K562 (cell line): Measurements from ENCODE around the gene ANP32B. TPM values are rescaled to one million over a fixed set of nuclear protein-coding genes. Genes with fewer than 3 reads are reported as not detected.

ENCODE experiments used
- ATAC-seq: fragments of 200-7000 bp; cut with Tn5 transposase; 3 replicates; pipeline ENCODE4 v1.9.1; 2020; ENCODE audit warnings: moderate library complexity
- BruUV-seq: library from RNA; stranded (reverse); fragments of 400-500 nt; replicated peaks from 2 replicates; lab custom pipeline; 2021; lab: Mats Ljungman, UMichigan
- CTCF ChIA-PET: fragments of 300-600 bp; formaldehyde crosslinking; extraction: SDS; loops from one replicate; lab custom pipeline; 2021; ENCODE audit warnings: low intra/inter-chr PET ratio; lab: Yijun Ruan, JAX
- POLR2A ChIA-PET: fragments of 300-600, 350-650 bp; sonication (Branson Sonifier 250); formaldehyde crosslinking; extraction: SDS; loops from one replicate; lab custom pipeline; 2021; ENCODE audit warnings: antibody characterized with exemption, inconsistent platforms; lab: Yijun Ruan, JAX
- DNase-seq, 4 experiments: peaks; one replicate each; pipeline versions ENCODE4 v3.0.0 to v3.0.0-alpha.2; 2011 to 2018; ENCODE audit warnings: low spot score in 3 of 4, mixed read lengths in 3 of 4; ENCODE audit errors: extremely low read depth in 1 of 4
- FAIRE-seq: peaks from 2 replicates; lab custom pipeline; 2011; peaks lifted over from hg19 to GRCh38; lab: Jason Lieb, UNC
- H2AFZ ChIP-seq: 2 replicates; pipeline ENCODE4 v1.6.0; 2011; ENCODE audit warnings: low read depth, low read length, control low read depth, inconsistent platforms
- H3K27ac ChIP-seq: fragments of 200-600 bp; 3 replicates; pipeline ENCODE4 v1.8.0; 2011; ENCODE audit warnings: low read depth, mild to moderate bottlenecking, control low read depth, inconsistent platforms, low read length, moderate library complexity, mixed read lengths; ENCODE audit errors: extremely low read depth
- H3K27me3 ChIP-seq, 2 experiments: fragments of 300-600 bp in 1 of 2; 2 replicates in 1 of 2; 3 replicates in 1 of 2; pipeline versions ENCODE4 v1.6.0 to v1.8.0; 2011; ENCODE audit warnings: inconsistent platforms in 2 of 2, low read length in 2 of 2, mild to moderate bottlenecking in 1 of 2, mixed read lengths in 1 of 2, moderate library complexity in 1 of 2; ENCODE audit not compliant: control insufficient read depth in 2 of 2, insufficient read depth in 2 of 2
- H3K36me3 ChIP-seq: fragments of 300-600 bp; 3 replicates; pipeline ENCODE4 v1.8.0; 2011; ENCODE audit warnings: mild to moderate bottlenecking, low read length, inconsistent platforms; ENCODE audit not compliant: control insufficient read depth, insufficient read depth
- H3K4me1 ChIP-seq, 2 experiments: fragments of 200-600 bp in 1 of 2; replicated peaks in 1 of 2; 2 replicates in 1 of 2; 3 replicates in 1 of 2; pipeline versions ENCODE4 v1.5.1 to v1.8.0; 2011; ENCODE audit warnings: inconsistent platforms in 2 of 2, low read length in 2 of 2, mild to moderate bottlenecking in 1 of 2, mixed read lengths in 1 of 2, moderate library complexity in 1 of 2; ENCODE audit not compliant: control insufficient read depth in 2 of 2, insufficient read depth in 2 of 2
- H3K4me2 ChIP-seq: 2 replicates; pipeline ENCODE4 v1.6.1; 2011; ENCODE audit warnings: low read length, control low read depth, inconsistent platforms, mixed read lengths; ENCODE audit not compliant: insufficient read depth
- H3K4me3 ChIP-seq: fragments of 200-600 bp; sonication (generic), shearing (Covaris generic); 2 replicates; pipeline ENCODE4 v1.5.1; 2016; ENCODE audit warnings: control low read depth, inconsistent platforms
- H3K79me2 ChIP-seq: fragments of 200-600 bp; 3 replicates; pipeline ENCODE4 v1.8.0; 2011; ENCODE audit warnings: low read length, inconsistent platforms; ENCODE audit not compliant: control insufficient read depth, insufficient read depth
- H3K9ac ChIP-seq, 2 experiments: 2 replicates each; pipeline versions ENCODE4 v1.6.0 to v1.6.1; 2011; ENCODE audit warnings: low read depth in 2 of 2, low read length in 2 of 2, control low read depth in 1 of 2, inconsistent platforms in 1 of 2, mild to moderate bottlenecking in 1 of 2, mixed read lengths in 1 of 2; ENCODE audit not compliant: insufficient read depth in 1 of 2
- H3K9me1 ChIP-seq: one replicate; pipeline ENCODE4 v1.6.0; 2011; ENCODE audit warnings: inconsistent platforms, mild to moderate bottlenecking, low read length, moderate library complexity; ENCODE audit not compliant: control insufficient read depth, insufficient read depth
- H3K9me3 ChIP-seq: replicated peaks from 2 replicates; pipeline ENCODE4 v1.5.1; 2011; ENCODE audit warnings: low read depth, low read length, inconsistent platforms; ENCODE audit not compliant: control insufficient read depth, insufficient read depth
- H4K20me1 ChIP-seq: replicated peaks from 2 replicates; pipeline ENCODE4 v1.6.1; 2011; ENCODE audit warnings: low read length, inconsistent platforms, mixed read lengths; ENCODE audit not compliant: control insufficient read depth, insufficient read depth
- SAFB2 ChIP-seq: fragments of 200-400 bp; formaldehyde crosslinking; IDR thresholded peaks from 2 replicates; pipeline ENCODE4 v1.6.1; 2018; ENCODE audit warnings: borderline replicate concordance, low read length, low read depth, moderate library complexity; ENCODE audit not compliant: severe bottlenecking
- SETDB1 ChIP-seq: IDR thresholded peaks from one replicate; pipeline ENCODE4 v1.6.1; 2012; ENCODE audit warnings: low read length, control low read depth, inconsistent platforms
- SMAD2 ChIP-seq: fragments of 150-350 bp; IDR thresholded peaks from 2 replicates; pipeline ENCODE4 v1.6.1; 2014; ENCODE audit warnings: low read depth, mild to moderate bottlenecking, low read length
- SP2 ChIP-seq: IDR thresholded peaks from 2 replicates; pipeline ENCODE4 v1.6.1; 2011; ENCODE audit warnings: mild to moderate bottlenecking, low read depth, low read length, moderate library complexity; ENCODE audit not compliant: poor library complexity, severe bottlenecking; ENCODE audit errors: extremely low read depth
- ZFPM2 ChIP-seq: fragments of 250-450 bp; sonication (Bioruptor Pico); IDR thresholded peaks from 2 replicates; pipeline ENCODE4 v1.5.1; 2022; ENCODE audit warnings: mild to moderate bottlenecking
- ZNF174 ChIP-seq: fragments of 250-450 bp; sonication (Bioruptor Pico); IDR thresholded peaks from 2 replicates; pipeline ENCODE4 v1.4.0; 2020; ENCODE audit warnings: mild to moderate bottlenecking
- ZNF316 ChIP-seq: fragments of 450-650 bp; IDR thresholded peaks from 2 replicates; pipeline ENCODE4 v1.6.1; 2016
- WGBS: fragments of 100-300 bp; shearing (Covaris generic); methylation state at CpG from one replicate; pipeline ENCODE4 v1.1.6; 2016; ENCODE audit warnings: low coverage, mixed read lengths; ENCODE audit not compliant: insufficient coverage; ENCODE audit errors: missing lambda C conversion rate; 5-methylcytosine and 5-hydroxymethylcytosine counted together
- in situ Hi-C: fragments of 300-500 bp; cut with MboI; formaldehyde crosslinking; loops from 4 replicates; pipeline ENCODE4 v1.15.0; 2018; ENCODE audit warnings: inconsistent platforms, mixed read lengths
- intact Hi-C: fragments of 100-400 bp; cut with micrococcal nuclease; formaldehyde crosslinking; loops from 2 replicates; pipeline ENCODE4 v1.14.2; 2022
- polyA plus RNA-seq, 8 experiments: library from polyadenylated mRNA; depleted of rRNA in 4 of 8; stranded (reverse) in 5 of 8; unstranded in 3 of 8; fragments of >200 nt; fragmentation: Nextera tagmentation in 2 of 8; fragmentation: Illumina TruSeq in 1 of 8; extraction: Ambion mirVana in 2 of 8; extraction: Trizol in 1 of 8; gene quantifications; 2 replicates each; pipeline versions ENCODE4 v1.2.1 to v1.2.3, GENCODE V29; 2011 to 2014; ENCODE audit warnings: inconsistent platforms in 1 of 8, missing spikeins in 1 of 8
- total RNA-seq, 7 experiments: library from RNA; depleted of rRNA in 6 of 7; stranded (reverse); fragments of >200 nt in 6 of 7; fragmentation: Illumina TruSeq in 2 of 7; extraction: Trizol in 2 of 7; gene quantifications; 2 replicates each; pipeline versions ENCODE4 v1.2.1 to v1.2.3, GENCODE V29; 2011 to 2021; ENCODE audit warnings: low replicate concordance in 1 of 7
- TF ChIP-seq, protein P1 (sequence below): sonication (generic); formaldehyde crosslinking; IDR thresholded peaks from 2 replicates; pipeline ENCODE4 v1.8.0; 2022; ENCODE audit warnings: mild to moderate bottlenecking, missing genetic modification reagents

ANP32B gene
- total and polyA plus RNA-seq, 9 of the 15 experiments (the other 6 are each of a cell fraction or from before 2014, with no cell fraction given) = 68.9 to 815 (median 141) TPM

DNA sequence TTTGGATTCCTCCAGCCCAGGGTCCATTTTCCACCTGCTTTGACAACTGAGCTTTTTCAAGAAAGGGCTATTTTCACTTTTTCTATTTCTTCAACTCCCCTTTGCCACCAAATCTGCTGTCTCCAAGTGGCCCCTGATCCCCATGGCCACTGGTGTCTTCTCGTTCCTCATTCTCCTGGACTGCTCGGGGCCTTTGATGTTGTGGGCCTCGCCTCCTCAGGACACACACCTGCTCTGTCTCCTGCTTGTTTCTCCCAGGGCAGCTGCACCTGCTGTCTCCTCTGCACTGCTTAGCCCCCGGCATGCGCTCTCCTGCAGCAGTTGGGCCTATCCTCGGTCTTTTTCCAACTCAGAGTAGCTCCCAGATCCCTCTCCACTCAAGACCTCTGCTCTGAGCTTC lies 57.1 kb downstream of the ANP32B start (continued):
- TF ChIP-seq ZFPM2 (CRISPR knock-in tag) (no peak), SETDB1 (no peak), ZNF174 (CRISPR knock-in tag) (no peak), SAFB2 (no peak), SP2 (no peak)
- TF ChIP-seq, protein P1, sequence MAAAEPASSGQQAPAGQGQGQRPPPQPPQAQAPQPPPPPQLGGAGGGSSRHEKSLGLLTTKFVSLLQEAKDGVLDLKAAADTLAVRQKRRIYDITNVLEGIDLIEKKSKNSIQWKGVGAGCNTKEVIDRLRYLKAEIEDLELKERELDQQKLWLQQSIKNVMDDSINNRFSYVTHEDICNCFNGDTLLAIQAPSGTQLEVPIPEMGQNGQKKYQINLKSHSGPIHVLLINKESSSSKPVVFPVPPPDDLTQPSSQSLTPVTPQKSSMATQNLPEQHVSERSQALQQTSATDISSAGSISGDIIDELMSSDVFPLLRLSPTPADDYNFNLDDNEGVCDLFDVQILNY (CRISPR knock-in tag) = no peak

DNA sequence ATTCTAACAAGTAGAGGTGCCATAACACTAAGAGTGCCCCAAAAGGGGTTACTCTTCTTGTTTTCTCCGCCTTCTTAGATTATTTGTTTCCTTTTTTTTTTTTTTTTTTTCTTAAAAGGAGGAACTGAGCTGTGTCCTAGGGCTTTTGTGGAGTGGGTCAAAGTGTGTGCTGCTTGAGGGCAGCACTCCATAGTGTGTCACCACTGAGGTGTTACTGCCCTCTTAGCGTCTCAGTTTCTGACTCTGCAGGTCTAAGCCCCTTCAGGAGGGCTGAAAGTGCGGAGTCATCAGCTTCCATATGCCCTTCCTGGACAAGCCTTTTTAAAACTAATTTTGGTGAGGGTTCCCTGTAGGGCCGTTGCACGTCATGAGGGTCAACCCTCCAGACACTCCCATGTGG lies 60.8 kb downstream of the ANP32B start:
- H3K27me3 ChIP-seq = no peaks in the 10 kb centered on the region
- H3K4me1 ChIP-seq = peaks cover 12 to 14% of the 10 kb centered on the region in 2 experiments; a peak in 3 of 5 replicates
- no peak for FAIRE-seq
- intact Hi-C loops (no loop called here), in situ Hi-C loops (no loop called here)
- no peak for DNase-seq
- no peak overlapping the region for H3K27ac ChIP-seq
- no peaks in the 10 kb centered on the region for H4K20me1 ChIP-seq
- no peak for ATAC-seq
- TF ChIP-seq ZNF316 (peak; percentile 56), SMAD2 (no peak)
- H3K4me2 ChIP-seq = no peak overlapping the region
- ChIA-PET POLR2A (no interaction called here), CTCF (no interaction called here)
- no peaks in the 10 kb centered on the region for H3K9me1 ChIP-seq
- H2AFZ ChIP-seq = peak overlapping the region; percentile 18
- peaks cover 4% of the 10 kb centered on the region; the same call in 1 of the 2 replicates for H3K9me3 ChIP-seq
- H3K4me3 ChIP-seq = no peak overlapping the region
- peaks cover 23% of the 10 kb centered on the region for H3K36me3 ChIP-seq
- WGBS = 93% methylated on average over 5 of the region's 5 CpGs
- H3K9ac ChIP-seq = no peak overlapping the region
- H3K79me2 ChIP-seq = peaks cover 41% of the 10 kb centered on the region
- BruUV-seq = no TSS peak
